KOPT-K1 (cell line): ENCODE data around the gene ADARB2.
"Not testable (repeated sequence)": the region's sequence is repeated elsewhere in the genome, so short reads cannot be mapped to it uniquely, and the experiment has no call there.

Source experiments
- H3K27ac ChIP-seq: fragments of 200-600 bp; sonication (generic); 2 replicates; pipeline ENCODE4 v1.5.1; 2016; ENCODE audit warnings: antibody characterized with exemption, mild to moderate bottlenecking, low read depth, low read length; ENCODE audit not compliant: poor library complexity, severe bottlenecking
- H3K36me3 ChIP-seq: fragments of 200-600 bp; sonication (generic); 2 replicates; pipeline ENCODE4 v1.5.1; 2017; ENCODE audit warnings: antibody characterized with exemption, mild to moderate bottlenecking, low read length, moderate library complexity; ENCODE audit not compliant: insufficient read depth
- H3K9me3 ChIP-seq: fragments of 200-600 bp; sonication (generic); 2 replicates; pipeline ENCODE4 v1.5.1; 2017; ENCODE audit warnings: antibody characterized with exemption, low read length, mild to moderate bottlenecking; ENCODE audit not compliant: insufficient read depth, poor library complexity, severe bottlenecking

Gene ADARB2

GRCh38 chr10:1335642-1336041 lies 401.7 kb downstream of the ADARB2 start:
- Histone ChIP-seq H3K9me3 (no peaks in the 10 kb centered on the region), H3K36me3 (no peaks in the 10 kb centered on the region), H3K27ac (no peak overlapping the region)

- H3K27ac ChIP-seq, result no peak overlapping the region
- no peaks in the 10 kb centered on the region for H3K9me3 ChIP-seq
- no peaks in the 10 kb centered on the region for H3K36me3 ChIP-seq
Measured at GRCh38 chr10:1333981-1334380, 403.3 kb downstream of the ADARB2 start.

GRCh38 chr10:1331560-1331959 lies 405.8 kb downstream of the ADARB2 start:
- H3K36me3 ChIP-seq, result no peaks in the 10 kb centered on the region
- H3K27ac ChIP-seq, result no peak overlapping the region
- no peaks in the 10 kb centered on the region for H3K9me3 ChIP-seq

GRCh38 chr10:1329622-1330021 lies 407.7 kb downstream of the ADARB2 start:
- H3K27ac ChIP-seq, result no peak overlapping the region
- no peaks in the 10 kb centered on the region for H3K36me3 ChIP-seq
- H3K9me3 ChIP-seq, result no peaks in the 10 kb centered on the region

- Histone ChIP-seq H3K9me3 (no peaks in the 10 kb centered on the region), H3K36me3 (no peaks in the 10 kb centered on the region), H3K27ac (no peak overlapping the region)
Measured at GRCh38 chr10:1328981-1329614, 408.2 kb downstream of the ADARB2 start.

- no peaks in the 10 kb centered on the region for H3K9me3 ChIP-seq
- H3K36me3 ChIP-seq, result no peaks in the 10 kb centered on the region
Measured at GRCh38 chr10:1328161-1328823, 409.0 kb downstream of the ADARB2 start.

GRCh38 chr10:1327759-1328158 lies 409.6 kb downstream of the ADARB2 start:
- no peak overlapping the region for H3K27ac ChIP-seq
- no peaks in the 10 kb centered on the region for H3K36me3 ChIP-seq
- H3K9me3 ChIP-seq, result no peaks in the 10 kb centered on the region

More at GRCh38 chr10:1328161-1328823, 409.0 kb downstream of the ADARB2 start:
- no peak overlapping the region for H3K27ac ChIP-seq

- H3K36me3 ChIP-seq, H3K27ac ChIP-seq, H3K9me3 ChIP-seq: not testable (repeated sequence)
Measured at GRCh38 chr10:1326514-1326913, 410.8 kb downstream of the ADARB2 start.

GRCh38 chr10:1324903-1325302 lies 412.4 kb downstream of the ADARB2 start:
- H3K27ac ChIP-seq, result no peak overlapping the region
- no peaks in the 10 kb centered on the region for H3K36me3 ChIP-seq
- no peaks in the 10 kb centered on the region for H3K9me3 ChIP-seq

- Histone ChIP-seq H3K9me3 (no peaks in the 10 kb centered on the region), H3K36me3 (no peaks in the 10 kb centered on the region), H3K27ac (no peak overlapping the region)
Measured at GRCh38 chr10:1323951-1324350, 413.4 kb downstream of the ADARB2 start.

GRCh38 chr10:1320739-1321320 lies 416.5 kb downstream of the ADARB2 start:
- H3K9me3 ChIP-seq, result no peaks in the 10 kb centered on the region
- no peaks in the 10 kb centered on the region for H3K36me3 ChIP-seq
- H3K27ac ChIP-seq, result no peak overlapping the region

- Histone ChIP-seq H3K9me3 (no peaks in the 10 kb centered on the region), H3K27ac (no peak overlapping the region), H3K36me3 (no peaks in the 10 kb centered on the region)
Measured at GRCh38 chr10:1316809-1317143, 420.5 kb downstream of the ADARB2 start.

- H3K27ac ChIP-seq, result no peak overlapping the region
- no peaks in the 10 kb centered on the region for H3K9me3 ChIP-seq
- H3K36me3 ChIP-seq, result no peaks in the 10 kb centered on the region
Measured at GRCh38 chr10:1316121-1316808, 421.1 kb downstream of the ADARB2 start.

- Histone ChIP-seq H3K9me3 (no peaks in the 10 kb centered on the region), H3K27ac (no peak overlapping the region), H3K36me3 (no peaks in the 10 kb centered on the region)
Measured at GRCh38 chr10:1315178-1315577, 422.1 kb downstream of the ADARB2 start.

GRCh38 chr10:1311726-1312125 lies 425.6 kb downstream of the ADARB2 start:
- Histone ChIP-seq H3K36me3 (no peaks in the 10 kb centered on the region), H3K27ac (no peak overlapping the region), H3K9me3 (no peaks in the 10 kb centered on the region)
